Measurements from ENCODE around the gene LOXL1.
"Not testable (repeated sequence)": the region's sequence is repeated elsewhere in the genome, so short reads cannot be mapped to it uniquely, and the experiment has no call there.

LOXL1 gene

GRCh38 chr15:73965094-73965757 lies 39.0 kb downstream of the LOXL1 start:
- H3K4me3 ChIP-seq (ENCODE audit: low read length): peak overlapping the region; percentile 29
- H3K36me3 ChIP-seq (ENCODE audit: insufficient read depth, low read length): no peaks in the 10 kb centered on the region
- no peaks in the 10 kb centered on the region for H3K9me3 ChIP-seq (replicated peaks; ENCODE audit: low read length)
- no peak overlapping the region for H3K9ac ChIP-seq (ENCODE audit: low read depth, low read length)
- peaks cover 29% of the 10 kb centered on the region for H3K4me1 ChIP-seq (ENCODE audit: control insufficient read depth, insufficient read depth, low read length)
- peak overlapping the region; percentile 70 for H3K4me2 ChIP-seq (ENCODE audit: low read length)
- H3K27me3 ChIP-seq (ENCODE audit: control insufficient read depth, insufficient read depth, low read length): no peaks in the 10 kb centered on the region

- no peak overlapping the region for H3K4me2 ChIP-seq (ENCODE audit: low read length)
- H3K36me3 ChIP-seq (ENCODE audit: insufficient read depth, low read length): no peaks in the 10 kb centered on the region
- no peak overlapping the region for H3K4me3 ChIP-seq (ENCODE audit: low read length)
- peaks cover 29% of the 10 kb centered on the region for H3K4me1 ChIP-seq (ENCODE audit: control insufficient read depth, insufficient read depth, low read length)
- H3K9me3 ChIP-seq (replicated peaks; ENCODE audit: low read length): no peaks in the 10 kb centered on the region
- no peak overlapping the region for H3K9ac ChIP-seq (ENCODE audit: low read depth, low read length)
- H3K27me3 ChIP-seq (ENCODE audit: control insufficient read depth, insufficient read depth, low read length): no peaks in the 10 kb centered on the region
Measured at GRCh38 chr15:73965758-73966113, 39.5 kb downstream of the LOXL1 start.

- no peaks in the 10 kb centered on the region for H3K27me3 ChIP-seq (ENCODE audit: control insufficient read depth, insufficient read depth, low read length)
- peaks cover 26% of the 10 kb centered on the region for H3K4me1 ChIP-seq (ENCODE audit: control insufficient read depth, insufficient read depth, low read length)
Measured at GRCh38 chr15:73968461-73968860, 42.2 kb downstream of the LOXL1 start.

GRCh38 chr15:73969151-73969759 lies 43.0 kb downstream of the LOXL1 start:
- no peaks in the 10 kb centered on the region for H3K36me3 ChIP-seq (ENCODE audit: insufficient read depth, low read length)
- H3K4me1 ChIP-seq (ENCODE audit: control insufficient read depth, insufficient read depth, low read length): peaks cover 26% of the 10 kb centered on the region
- no peak overlapping the region for H3K4me2 ChIP-seq (ENCODE audit: low read length)
- no peak overlapping the region for H3K4me3 ChIP-seq (ENCODE audit: low read length)
- H3K27me3 ChIP-seq (ENCODE audit: control insufficient read depth, insufficient read depth, low read length): no peaks in the 10 kb centered on the region
- H3K9me3 ChIP-seq (replicated peaks; ENCODE audit: low read length): no peaks in the 10 kb centered on the region
- no peak overlapping the region for H3K9ac ChIP-seq (ENCODE audit: low read depth, low read length)

More at GRCh38 chr15:73968461-73968860, 42.2 kb downstream of the LOXL1 start:
- H3K9me3 ChIP-seq (replicated peaks; ENCODE audit: low read length): no peaks in the 10 kb centered on the region
- no peaks in the 10 kb centered on the region for H3K36me3 ChIP-seq (ENCODE audit: insufficient read depth, low read length)
- H3K4me3 ChIP-seq (ENCODE audit: low read length): no peak overlapping the region
- no peak overlapping the region for H3K9ac ChIP-seq (ENCODE audit: low read depth, low read length)
- H3K4me2 ChIP-seq (ENCODE audit: low read length): no peak overlapping the region

GRCh38 chr15:73972984-73973682 lies 46.9 kb downstream of the LOXL1 start:
- H3K4me1 ChIP-seq (ENCODE audit: control insufficient read depth, insufficient read depth, low read length): peaks cover 7% of the 10 kb centered on the region
- peak overlapping the region; percentile 48 for H3K9ac ChIP-seq (ENCODE audit: low read depth, low read length)
- H3K36me3 ChIP-seq (ENCODE audit: insufficient read depth, low read length): no peaks in the 10 kb centered on the region
- peak overlapping the region; percentile 83 for H3K4me2 ChIP-seq (ENCODE audit: low read length)
- H3K9me3 ChIP-seq (replicated peaks; ENCODE audit: low read length): no peaks in the 10 kb centered on the region
- H3K4me3 ChIP-seq (ENCODE audit: low read length): peak overlapping the region; percentile 59
- no peaks in the 10 kb centered on the region for H3K27me3 ChIP-seq (ENCODE audit: control insufficient read depth, insufficient read depth, low read length)

GRCh38 chr15:73973683-73974200 lies 47.5 kb downstream of the LOXL1 start:
- H3K4me2 ChIP-seq (ENCODE audit: low read length); H3K9ac ChIP-seq (ENCODE audit: low read depth, low read length); H3K4me3 ChIP-seq (ENCODE audit: low read length): not testable (repeated sequence)

GRCh38 chr15:73975440-73976125 lies 49.3 kb downstream of the LOXL1 start:
- H3K9me3 ChIP-seq (replicated peaks; ENCODE audit: low read length); H3K4me2 ChIP-seq (ENCODE audit: low read length); H3K9ac ChIP-seq (ENCODE audit: low read depth, low read length); H3K36me3 ChIP-seq (ENCODE audit: insufficient read depth, low read length); H3K27me3 ChIP-seq (ENCODE audit: control insufficient read depth, insufficient read depth, low read length); H3K4me3 ChIP-seq (ENCODE audit: low read length); H3K4me1 ChIP-seq (ENCODE audit: control insufficient read depth, insufficient read depth, low read length): not testable (repeated sequence)

More at GRCh38 chr15:73973683-73974200, 47.5 kb downstream of the LOXL1 start:
- H3K36me3 ChIP-seq (ENCODE audit: insufficient read depth, low read length); H3K4me1 ChIP-seq (ENCODE audit: control insufficient read depth, insufficient read depth, low read length); H3K9me3 ChIP-seq (replicated peaks; ENCODE audit: low read length); H3K27me3 ChIP-seq (ENCODE audit: control insufficient read depth, insufficient read depth, low read length): not testable (repeated sequence)

- Histone ChIP-seq H3K9me3 (replicated peaks; ENCODE audit: low read length) (no peaks in the 10 kb centered on the region), H3K36me3 (ENCODE audit: insufficient read depth, low read length) (no peaks in the 10 kb centered on the region), H3K4me2 (ENCODE audit: low read length) (no peak overlapping the region), H3K27me3 (ENCODE audit: control insufficient read depth, insufficient read depth, low read length) (no peaks in the 10 kb centered on the region), H3K9ac (ENCODE audit: low read depth, low read length) (no peak overlapping the region), H3K4me1 (ENCODE audit: control insufficient read depth, insufficient read depth, low read length) (peaks cover 26% of the 10 kb centered on the region), H3K4me3 (ENCODE audit: low read length) (no peak overlapping the region)
Measured at GRCh38 chr15:73978896-73979295, 52.6 kb downstream of the LOXL1 start.

- Histone ChIP-seq H3K9me3 (replicated peaks; ENCODE audit: low read length) (no peaks in the 10 kb centered on the region), H3K36me3 (ENCODE audit: insufficient read depth, low read length) (no peaks in the 10 kb centered on the region), H3K4me1 (ENCODE audit: control insufficient read depth, insufficient read depth, low read length) (peaks cover 34% of the 10 kb centered on the region), H3K27me3 (ENCODE audit: control insufficient read depth, insufficient read depth, low read length) (no peaks in the 10 kb centered on the region), H3K4me3 (ENCODE audit: low read length) (no peak overlapping the region), H3K9ac (ENCODE audit: low read depth, low read length) (no peak overlapping the region), H3K4me2 (ENCODE audit: low read length) (no peak overlapping the region)
Measured at GRCh38 chr15:73979636-73980035, 53.4 kb downstream of the LOXL1 start.

- Histone ChIP-seq H3K9me3 (replicated peaks; ENCODE audit: low read length) (no peaks in the 10 kb centered on the region), H3K36me3 (ENCODE audit: insufficient read depth, low read length) (no peaks in the 10 kb centered on the region), H3K4me2 (ENCODE audit: low read length) (peak overlapping the region; percentile 70), H3K27me3 (ENCODE audit: control insufficient read depth, insufficient read depth, low read length) (no peaks in the 10 kb centered on the region), H3K4me3 (ENCODE audit: low read length) (peak overlapping the region; percentile 32), H3K4me1 (ENCODE audit: control insufficient read depth, insufficient read depth, low read length) (peaks cover 52% of the 10 kb centered on the region), H3K9ac (ENCODE audit: low read depth, low read length) (peak overlapping the region; percentile 61)
Measured at GRCh38 chr15:73981761-73982221, 55.5 kb downstream of the LOXL1 start.

All from skeletal muscle satellite cell (primary cell).